Erythroblast (primary cell): Measurements from ENCODE around the gene RNF141.

ENCODE experiments used
- GATA1 ChIP-seq: IDR thresholded peaks from 2 replicates; pipeline ENCODE4 v1.6.1; 2011; ENCODE audit warnings: low read depth, mild to moderate bottlenecking, control low read depth, low read length, moderate library complexity
- POLR2A ChIP-seq: IDR thresholded peaks from 2 replicates; pipeline ENCODE4 v1.6.1; 2011; ENCODE audit warnings: mild to moderate bottlenecking, low read length

GRCh38 chr11:10528121-10528520 is 12.9 kb downstream of the RNF141 start:
- TF ChIP-seq POLR2A (no peak), GATA1 (no peak)
